ENCODE measurements around the gene ALKBH1. TPM values are rescaled to one million over a fixed set of nuclear protein-coding genes. Genes with fewer than 3 reads are reported as not detected.
A peak's percentile ranks its signal among the peaks of the same experiment; 100 is the strongest.
"Not testable (repeated sequence)": the region's sequence is repeated elsewhere in the genome, so short reads cannot be mapped to it uniquely, and the experiment has no call there.

Gene ALKBH1
- total and polyA plus RNA-seq, 2 donors (not counting 1 experiment from before 2014, with no cell fraction given), result 11.5 to 12.1 TPM

- H3K27ac ChIP-seq (ENCODE audit: insufficient read depth, low read length), result peak overlapping the region; percentile 32
- H3K4me2 ChIP-seq (ENCODE audit: extremely low read depth, insufficient read depth, low read length), result peak overlapping the region; percentile 48
- H3K27me3 ChIP-seq (ENCODE audit: control insufficient read depth, insufficient read depth, low read length), result no peaks in the 10 kb centered on the region
- H3K9me3 ChIP-seq (ENCODE audit: control insufficient read depth, insufficient read depth, low read depth, low read length), result no peaks in the 10 kb centered on the region
- no peak overlapping the region for H3K4me3 ChIP-seq (replicated peaks in 1 of 4; ENCODE audit: control extremely low read depth in 1 of 4, insufficient read depth in 1 of 4, low read depth in 3 of 4, low read length in 4 of 4)
- peak overlapping the region; percentile 29 for H2AFZ ChIP-seq (ENCODE audit: low read length)
- peaks cover 4% of the 10 kb centered on the region for H3K4me1 ChIP-seq (ENCODE audit: control insufficient read depth, extremely low read depth, insufficient read depth, low read length)
- H3K79me2 ChIP-seq (ENCODE audit: control insufficient read depth, insufficient read depth, low read length), result no peaks in the 10 kb centered on the region
- H3K9ac ChIP-seq (ENCODE audit: insufficient read depth, low read length), result no peak overlapping the region
- no peaks in the 10 kb centered on the region for H3K36me3 ChIP-seq (ENCODE audit: control insufficient read depth, insufficient read depth, low read length)
- H4K20me1 ChIP-seq (ENCODE audit: control insufficient read depth, extremely low read depth, insufficient read depth, low read length), result no peaks in the 10 kb centered on the region
- peak; percentile 46 to 96 for DNase-seq (ENCODE audit: low read depth in 2 of 2)
- no peak for TF ChIP-seq CTCF (conservative IDR thresholded peaks at IDR 0.05 in 1 of 2, IDR thresholded peaks at IDR 0.05 in 1 of 2; ENCODE audit: low read depth in 1 of 2, low read length in 2 of 2)
- TF ChIP-seq EZH2 (IDR thresholded peaks at IDR 0.05; ENCODE audit: low read length, missing control alignments), result no peak
Observed at GRCh38 chr14:77638771-77639171, 69.1 kb downstream of the ALKBH1 start.

- H3K9me3 ChIP-seq (ENCODE audit: control insufficient read depth, insufficient read depth, low read depth, low read length); H4K20me1 ChIP-seq (ENCODE audit: control insufficient read depth, extremely low read depth, insufficient read depth, low read length); H3K36me3 ChIP-seq (ENCODE audit: control insufficient read depth, insufficient read depth, low read length); H3K27ac ChIP-seq (ENCODE audit: insufficient read depth, low read length); H3K9ac ChIP-seq (ENCODE audit: insufficient read depth, low read length); H3K27me3 ChIP-seq (ENCODE audit: control insufficient read depth, insufficient read depth, low read length); H3K4me3 ChIP-seq (replicated peaks in 1 of 4; ENCODE audit: control extremely low read depth in 1 of 4, insufficient read depth in 1 of 4, low read depth in 3 of 4, low read length in 4 of 4); H3K4me1 ChIP-seq (ENCODE audit: control insufficient read depth, extremely low read depth, insufficient read depth, low read length); H3K4me2 ChIP-seq (ENCODE audit: extremely low read depth, insufficient read depth, low read length); H3K79me2 ChIP-seq (ENCODE audit: control insufficient read depth, insufficient read depth, low read length); H2AFZ ChIP-seq (ENCODE audit: low read length); DNase-seq (ENCODE audit: low read depth in 2 of 2): not testable (repeated sequence)
Observed at GRCh38 chr14:77635869-77636268, 72.0 kb downstream of the ALKBH1 start.

- H2AFZ ChIP-seq (ENCODE audit: low read length); H3K4me1 ChIP-seq (ENCODE audit: control insufficient read depth, extremely low read depth, insufficient read depth, low read length); H3K9me3 ChIP-seq (ENCODE audit: control insufficient read depth, insufficient read depth, low read depth, low read length): not testable (repeated sequence)
Observed at GRCh38 chr14:77635466-77635865, 72.4 kb downstream of the ALKBH1 start.

GRCh38 chr14:77630111-77630510 is 77.7 kb downstream of the ALKBH1 start:
- Histone ChIP-seq H3K9ac (ENCODE audit: insufficient read depth, low read length) (no peak overlapping the region), H3K4me1 (ENCODE audit: control insufficient read depth, extremely low read depth, insufficient read depth, low read length) (no peaks in the 10 kb centered on the region), H3K27ac (ENCODE audit: insufficient read depth, low read length) (no peak overlapping the region), H3K36me3 (ENCODE audit: control insufficient read depth, insufficient read depth, low read length) (no peaks in the 10 kb centered on the region), H3K4me2 (ENCODE audit: extremely low read depth, insufficient read depth, low read length) (no peak overlapping the region), H3K9me3 (ENCODE audit: control insufficient read depth, insufficient read depth, low read depth, low read length) (no peaks in the 10 kb centered on the region), H2AFZ (ENCODE audit: low read length) (no peak overlapping the region), H4K20me1 (ENCODE audit: control insufficient read depth, extremely low read depth, insufficient read depth, low read length) (no peaks in the 10 kb centered on the region), H3K79me2 (ENCODE audit: control insufficient read depth, insufficient read depth, low read length) (no peaks in the 10 kb centered on the region), H3K4me3 (replicated peaks in 1 of 4; ENCODE audit: control extremely low read depth in 1 of 4, insufficient read depth in 1 of 4, low read depth in 3 of 4, low read length in 4 of 4) (no peak overlapping the region), H3K27me3 (ENCODE audit: control insufficient read depth, insufficient read depth, low read length) (no peaks in the 10 kb centered on the region)
- TF ChIP-seq EZH2 (IDR thresholded peaks at IDR 0.05; ENCODE audit: low read length, missing control alignments), result no peak
- TF ChIP-seq CTCF (conservative IDR thresholded peaks at IDR 0.05 in 1 of 2, IDR thresholded peaks at IDR 0.05 in 1 of 2; ENCODE audit: low read depth in 1 of 2, low read length in 2 of 2), result no peak
- DNase-seq (ENCODE audit: low read depth in 2 of 2), result no peak

More at GRCh38 chr14:77635466-77635865, 72.4 kb downstream of the ALKBH1 start:
- not testable (repeated sequence) for DNase-seq (ENCODE audit: low read depth in 2 of 2); H3K79me2 ChIP-seq (ENCODE audit: control insufficient read depth, insufficient read depth, low read length); H3K4me2 ChIP-seq (ENCODE audit: extremely low read depth, insufficient read depth, low read length); H3K27ac ChIP-seq (ENCODE audit: insufficient read depth, low read length); H3K4me3 ChIP-seq (replicated peaks in 1 of 4; ENCODE audit: control extremely low read depth in 1 of 4, insufficient read depth in 1 of 4, low read depth in 3 of 4, low read length in 4 of 4); H3K27me3 ChIP-seq (ENCODE audit: control insufficient read depth, insufficient read depth, low read length); H3K36me3 ChIP-seq (ENCODE audit: control insufficient read depth, insufficient read depth, low read length); H4K20me1 ChIP-seq (ENCODE audit: control insufficient read depth, extremely low read depth, insufficient read depth, low read length); H3K9ac ChIP-seq (ENCODE audit: insufficient read depth, low read length)
